Fibroblast of pulmonary artery (primary cell): ENCODE results near the gene COL1A1.
A peak's percentile ranks its signal among the peaks of the same experiment; 100 is the strongest.

Source experiments
- DNase-seq: peaks from one replicate; pipeline ENCODE4 v3.0.0-alpha.2; 2010; ENCODE audit warnings: low read depth
- H3K4me3 ChIP-seq: replicated peaks from 2 replicates; pipeline ENCODE4 v1.5.1; 2011; ENCODE audit warnings: low read depth, mild to moderate bottlenecking, control low read depth, low read length, moderate library complexity
- CTCF ChIP-seq: IDR thresholded peaks from 2 replicates; pipeline ENCODE4 v1.5.1; 2011; ENCODE audit warnings: mild to moderate bottlenecking, control low read depth, low read length, inconsistent platforms; ENCODE audit errors: missing control alignments

COL1A1 gene

GRCh38 chr17:50149091-50149416 is 52.4 kb downstream of the COL1A1 start:
- peak overlapping the region; percentile 81 for H3K4me3 ChIP-seq
- no peak for DNase-seq
- TF ChIP-seq CTCF, result no peak

GRCh38 chr17:50148226-50149090 is 53.0 kb downstream of the COL1A1 start:
- H3K4me3 ChIP-seq, result peak overlapping the region; percentile 81
- peak; percentile 23 for TF ChIP-seq CTCF
- no peak for DNase-seq

GRCh38 chr17:50147841-50148225 is 53.6 kb downstream of the COL1A1 start:
- no peak for TF ChIP-seq CTCF
- DNase-seq, result peak; percentile 45
- peak overlapping the region; percentile 81 for H3K4me3 ChIP-seq

- no peak for DNase-seq
- peak overlapping the region; percentile 81 for H3K4me3 ChIP-seq
- no peak for TF ChIP-seq CTCF
Measured at GRCh38 chr17:50146927-50147665, 54.3 kb downstream of the COL1A1 start.

- DNase-seq, result no peak
- H3K4me3 ChIP-seq, result peak overlapping the region; percentile 81
- no peak for TF ChIP-seq CTCF
Measured at GRCh38 chr17:50146230-50146926, 55.1 kb downstream of the COL1A1 start.

- H3K4me3 ChIP-seq, result no peak overlapping the region
- TF ChIP-seq CTCF, result no peak
Measured at GRCh38 chr17:50145532-50146229, 55.8 kb downstream of the COL1A1 start.

More at GRCh38 chr17:50145532-50146229, 55.8 kb downstream of the COL1A1 start:
- DNase-seq, result no peak
